GM23338 (cell line): ENCODE measurements around the gene DOCK7. TPM values are rescaled to one million over a fixed set of nuclear protein-coding genes. Genes with fewer than 3 reads are reported as not detected.

Source experiments
- ATAC-seq: fragments of 200-7000 bp; cut with Tn5 transposase; 3 replicates; pipeline ENCODE4 v1.9.1; 2020
- DNase-seq: peaks from one replicate; pipeline ENCODE4 v3.0.0-alpha.2; 2015; ENCODE audit warnings: low spot score
- H2AFZ ChIP-seq: fragments of 200-600 bp; sonication (generic); 2 replicates; pipeline ENCODE4 v1.8.0; 2016; ENCODE audit warnings: antibody characterized with exemption, mild to moderate bottlenecking, moderate library complexity
- H3F3A ChIP-seq: fragments of 200-600 bp; sonication (generic); replicated peaks from 2 replicates; pipeline ENCODE4 v1.8.0; 2017; ENCODE audit warnings: antibody characterized with exemption, mixed run types, low read depth
- H3K27ac ChIP-seq: fragments of 200-600 bp; sonication (generic); 2 replicates; pipeline ENCODE4 v1.6.1; 2016; ENCODE audit warnings: low read depth
- H3K27me3 ChIP-seq: fragments of 200-600 bp; sonication (generic); 2 replicates; pipeline ENCODE4 v1.8.0; 2016; ENCODE audit warnings: mild to moderate bottlenecking, mixed run types, moderate library complexity; ENCODE audit not compliant: insufficient read depth
- H3K36me3 ChIP-seq: fragments of 200-600 bp; sonication (generic); 2 replicates; pipeline ENCODE4 v1.8.0; 2016; ENCODE audit warnings: mild to moderate bottlenecking; ENCODE audit not compliant: insufficient read depth
- H3K4me1 ChIP-seq: fragments of 200-600 bp; sonication (generic); 2 replicates; pipeline ENCODE4 v1.8.0; 2016; ENCODE audit warnings: mild to moderate bottlenecking, moderate library complexity; ENCODE audit not compliant: insufficient read depth
- H3K4me2 ChIP-seq: fragments of 200-600 bp; sonication (generic); 2 replicates; pipeline ENCODE4 v1.7.1; 2017; ENCODE audit warnings: mixed run types
- H3K4me3 ChIP-seq: fragments of 200-600 bp; sonication (generic); 2 replicates; pipeline ENCODE4 v1.6.1; 2016; ENCODE audit warnings: mixed run types
- H3K79me2 ChIP-seq: fragments of 200-600 bp; sonication (generic); replicated peaks from 2 replicates; pipeline ENCODE4 v1.8.0; 2017; ENCODE audit warnings: mild to moderate bottlenecking; ENCODE audit not compliant: insufficient read depth
- H3K9me2 ChIP-seq: fragments of 200-600 bp; sonication (generic); 2 replicates; pipeline ENCODE4 v1.8.0; 2017; ENCODE audit not compliant: insufficient read depth
- H4K20me1 ChIP-seq: fragments of 200-600 bp; sonication (generic); replicated peaks from 2 replicates; pipeline ENCODE4 v1.8.0; 2017; ENCODE audit warnings: mild to moderate bottlenecking; ENCODE audit not compliant: insufficient read depth
- H3K27ac Mint-ChIP-seq: 2 replicates; pipeline ENCODE4 v1.8.0; 2020; ENCODE audit warnings: inconsistent platforms, mild to moderate bottlenecking, moderate library complexity, mixed read lengths
- H3K27me3 Mint-ChIP-seq: 3 replicates; pipeline ENCODE4 v1.8.0; 2022; ENCODE audit warnings: low read depth, mild to moderate bottlenecking, moderate library complexity, mixed read lengths, inconsistent platforms; ENCODE audit not compliant: insufficient read depth, poor library complexity
- H3K36me3 Mint-ChIP-seq: 3 replicates; pipeline ENCODE4 v1.8.0; 2021; ENCODE audit warnings: low read depth, mild to moderate bottlenecking, inconsistent platforms, moderate library complexity, mixed read lengths
- H3K4me1 Mint-ChIP-seq: 3 replicates; pipeline ENCODE4 v1.8.0; 2020; ENCODE audit warnings: mild to moderate bottlenecking, inconsistent platforms, mixed read lengths
- H3K4me3 Mint-ChIP-seq: 3 replicates; pipeline ENCODE4 v1.8.0; 2021; ENCODE audit warnings: moderate library complexity, mild to moderate bottlenecking, inconsistent platforms, mixed read lengths
- H3K9me3 Mint-ChIP-seq: 3 replicates; pipeline ENCODE4 v1.8.0; 2020; ENCODE audit warnings: moderate library complexity, mild to moderate bottlenecking, inconsistent platforms, mixed read lengths
- CREB1 ChIP-seq: fragments of 250-450 bp; sonication (Bioruptor Pico); IDR thresholded peaks from 2 replicates; pipeline ENCODE4 v1.5.0; 2020; ENCODE audit warnings: low read depth, mild to moderate bottlenecking, moderate library complexity
- CTCF ChIP-seq, 2 experiments: fragments of 200-600 bp in 1 of 2; sonication (generic) in 1 of 2; conservative IDR thresholded peaks; 2 replicates each; pipeline versions ENCODE4 v1.5.1 to v1.6.1; 2016 to 2017; ENCODE audit warnings: antibody characterized with exemption in 2 of 2, low read depth in 2 of 2, mild to moderate bottlenecking in 2 of 2, moderate library complexity in 1 of 2
- ETS1 ChIP-seq: IDR thresholded peaks from 2 replicates; pipeline ENCODE4 v1.6.1; 2016; ENCODE audit warnings: antibody characterized with exemption
- EZH2 ChIP-seq: fragments of 200-600 bp; sonication (generic); IDR thresholded peaks from one replicate; pipeline ENCODE4 v1.8.0; 2017; ENCODE audit warnings: antibody characterized with exemption, mild to moderate bottlenecking, low read depth; ENCODE audit not compliant: unreplicated experiment
- EZH2phosphoT487 ChIP-seq: fragments of 200-600 bp; sonication (generic); IDR thresholded peaks from one replicate; pipeline ENCODE4 v1.8.1; 2018; ENCODE audit warnings: antibody characterized with exemption; ENCODE audit not compliant: unreplicated experiment
- POLR2AphosphoS5 ChIP-seq: IDR thresholded peaks from 2 replicates; pipeline ENCODE4 v1.6.1; 2016; ENCODE audit warnings: antibody characterized with exemption, low read depth
- STAT1 ChIP-seq: IDR thresholded peaks from one replicate; pipeline ENCODE4 v1.6.1; 2016; ENCODE audit warnings: antibody characterized with exemption; ENCODE audit not compliant: unreplicated experiment
- ZNF331 ChIP-seq: fragments of 250-450 bp; sonication (Bioruptor Pico); IDR thresholded peaks from 2 replicates; pipeline ENCODE4 v1.5.0; 2020; ENCODE audit warnings: low read depth, mild to moderate bottlenecking, moderate library complexity
- polyA plus RNA-seq: library from polyadenylated mRNA; unstranded; fragments of >200 nt; fragmentation: Nextera tagmentation; extraction: Ambion mirVana; gene quantifications from 2 replicates; pipeline ENCODE4 v1.2.1, GENCODE V29; 2016
- total RNA-seq: library from RNA; depleted of rRNA; stranded (reverse); fragments of >200 nt; shearing (Covaris generic); gene quantifications from 2 replicates; pipeline ENCODE4 v1.2.3, GENCODE V29; 2014
- TF ChIP-seq, protein P1 (sequence below): IDR thresholded peaks from one replicate; pipeline ENCODE4 v1.6.1; 2018; ENCODE audit warnings: antibody characterized with exemption; ENCODE audit not compliant: unreplicated experiment

The DOCK7 gene
- total and polyA plus RNA-seq, 2 experiments from 2014 or later: 20.5 to 37.3 TPM

- H3K9me2 ChIP-seq: no peaks in the 10 kb centered on the region; the same call in 1 of the 2 replicates
- H2AFZ ChIP-seq: no peak overlapping the region; the same call in 1 of the 2 replicates
- peak overlapping the region; percentile 80 for H3K4me2 ChIP-seq
- Mint-ChIP-seq H3K9me3 (no peaks in the 10 kb centered on the region), H3K4me1 (peaks cover 17% of the 10 kb centered on the region), H3K27me3 (peaks cover 17% of the 10 kb centered on the region), H3K4me3 (peak overlapping the region; percentile 89; the same call in 2 of the 3 replicates), H3K36me3 (no peaks in the 10 kb centered on the region), H3K27ac (no peak overlapping the region)
- ATAC-seq: no peak
- H3F3A ChIP-seq: peaks cover 6% of the 10 kb centered on the region; the same call in 1 of the 2 replicates
- no peaks in the 10 kb centered on the region for H3K36me3 ChIP-seq
- DNase-seq: no peak
- 0 out of 2 replicates have a peak overlapping the region, but pooled peaks have one; percentile 97 for H3K27ac ChIP-seq
- H3K4me3 ChIP-seq: no peak overlapping the region
- peaks cover 12% of the 10 kb centered on the region for H3K4me1 ChIP-seq
- TF ChIP-seq ETS1 (no peak), CREB1 (CRISPR knock-in tag) (no peak)
- H3K27me3 ChIP-seq: no peaks in the 10 kb centered on the region
- peaks cover 18% of the 10 kb centered on the region for H4K20me1 ChIP-seq
- H3K79me2 ChIP-seq: peaks cover 24% of the 10 kb centered on the region
Measured at GRCh38 chr1:62434618-62435001, 253.6 kb downstream of the DOCK7 start.

- H2AFZ ChIP-seq: no peak overlapping the region
- ATAC-seq (no peak), DNase-seq (no peak)
- peaks cover 14% of the 10 kb centered on the region for H4K20me1 ChIP-seq
- H3K27ac ChIP-seq: no peak overlapping the region
- no peaks in the 10 kb centered on the region for H3K27me3 ChIP-seq
- H3K4me1 ChIP-seq: peaks cover 8% of the 10 kb centered on the region
- peaks cover 6% of the 10 kb centered on the region; the same call in 1 of the 2 replicates for H3F3A ChIP-seq
- H3K4me3 ChIP-seq: no peak overlapping the region
- H3K79me2 ChIP-seq: peaks cover 19% of the 10 kb centered on the region
- H3K36me3 ChIP-seq: no peaks in the 10 kb centered on the region
- H3K9me2 ChIP-seq: no peaks in the 10 kb centered on the region; the same call in 1 of the 2 replicates
- H3K4me3 Mint-ChIP-seq: peak overlapping the region; percentile 89; the same call in 1 of the 3 replicates
- H3K4me1 Mint-ChIP-seq: peaks cover 17% of the 10 kb centered on the region
- H3K9me3 Mint-ChIP-seq: no peaks in the 10 kb centered on the region
- no peaks in the 10 kb centered on the region for H3K36me3 Mint-ChIP-seq
- H3K27me3 Mint-ChIP-seq: peaks cover 17% of the 10 kb centered on the region
- H3K27ac Mint-ChIP-seq: no peak overlapping the region
- no peak overlapping the region for H3K4me2 ChIP-seq
- TF ChIP-seq ETS1: no peak
- TF ChIP-seq, protein P1, sequence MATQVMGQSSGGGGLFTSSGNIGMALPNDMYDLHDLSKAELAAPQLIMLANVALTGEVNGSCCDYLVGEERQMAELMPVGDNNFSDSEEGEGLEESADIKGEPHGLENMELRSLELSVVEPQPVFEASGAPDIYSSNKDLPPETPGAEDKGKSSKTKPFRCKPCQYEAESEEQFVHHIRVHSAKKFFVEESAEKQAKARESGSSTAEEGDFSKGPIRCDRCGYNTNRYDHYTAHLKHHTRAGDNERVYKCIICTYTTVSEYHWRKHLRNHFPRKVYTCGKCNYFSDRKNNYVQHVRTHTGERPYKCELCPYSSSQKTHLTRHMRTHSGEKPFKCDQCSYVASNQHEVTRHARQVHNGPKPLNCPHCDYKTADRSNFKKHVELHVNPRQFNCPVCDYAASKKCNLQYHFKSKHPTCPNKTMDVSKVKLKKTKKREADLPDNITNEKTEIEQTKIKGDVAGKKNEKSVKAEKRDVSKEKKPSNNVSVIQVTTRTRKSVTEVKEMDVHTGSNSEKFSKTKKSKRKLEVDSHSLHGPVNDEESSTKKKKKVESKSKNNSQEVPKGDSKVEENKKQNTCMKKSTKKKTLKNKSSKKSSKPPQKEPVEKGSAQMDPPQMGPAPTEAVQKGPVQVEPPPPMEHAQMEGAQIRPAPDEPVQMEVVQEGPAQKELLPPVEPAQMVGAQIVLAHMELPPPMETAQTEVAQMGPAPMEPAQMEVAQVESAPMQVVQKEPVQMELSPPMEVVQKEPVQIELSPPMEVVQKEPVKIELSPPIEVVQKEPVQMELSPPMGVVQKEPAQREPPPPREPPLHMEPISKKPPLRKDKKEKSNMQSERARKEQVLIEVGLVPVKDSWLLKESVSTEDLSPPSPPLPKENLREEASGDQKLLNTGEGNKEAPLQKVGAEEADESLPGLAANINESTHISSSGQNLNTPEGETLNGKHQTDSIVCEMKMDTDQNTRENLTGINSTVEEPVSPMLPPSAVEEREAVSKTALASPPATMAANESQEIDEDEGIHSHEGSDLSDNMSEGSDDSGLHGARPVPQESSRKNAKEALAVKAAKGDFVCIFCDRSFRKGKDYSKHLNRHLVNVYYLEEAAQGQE: no peak
- TF ChIP-seq CREB1 (CRISPR knock-in tag): no peak
- TF ChIP-seq ZNF331 (CRISPR knock-in tag): no peak
- no peak for TF ChIP-seq EZH2
- TF ChIP-seq POLR2AphosphoS5: no peak
- no peak for TF ChIP-seq EZH2phosphoT487
- TF ChIP-seq CTCF (conservative IDR thresholded peaks at IDR 0.05; ENCODE audit: low read depth in 2 of 2): no peak; a peak in 1 of 4 replicates
- TF ChIP-seq STAT1: no peak
Measured at GRCh38 chr1:62433861-62434617, 254.1 kb downstream of the DOCK7 start.
